Lower leg skin (tissue), 3 donors: ENCODE results near the gene COX7A2.

Experiments
- POLR2A ChIP-seq, 2 donors: fragments of 450-650 bp; IDR thresholded peaks; one replicate each; pipeline ENCODE4 v1.6.1; 2016 to 2017; ENCODE audit warnings: antibody characterized with exemption in 2 of 2, mild to moderate bottlenecking in 1 of 2, moderate library complexity in 1 of 2
- TF ChIP-seq, protein P1 (sequence below), 3 donors: fragments of 450-650 bp; IDR thresholded peaks; one replicate each; pipeline ENCODE4 v1.5.1; 2016; ENCODE audit warnings: antibody characterized with exemption in 3 of 3, mild to moderate bottlenecking in 3 of 3, moderate library complexity in 2 of 3

- TF ChIP-seq POLR2A (IDR thresholded peaks at IDR 0.05) = no peak
- TF ChIP-seq, protein P1, sequence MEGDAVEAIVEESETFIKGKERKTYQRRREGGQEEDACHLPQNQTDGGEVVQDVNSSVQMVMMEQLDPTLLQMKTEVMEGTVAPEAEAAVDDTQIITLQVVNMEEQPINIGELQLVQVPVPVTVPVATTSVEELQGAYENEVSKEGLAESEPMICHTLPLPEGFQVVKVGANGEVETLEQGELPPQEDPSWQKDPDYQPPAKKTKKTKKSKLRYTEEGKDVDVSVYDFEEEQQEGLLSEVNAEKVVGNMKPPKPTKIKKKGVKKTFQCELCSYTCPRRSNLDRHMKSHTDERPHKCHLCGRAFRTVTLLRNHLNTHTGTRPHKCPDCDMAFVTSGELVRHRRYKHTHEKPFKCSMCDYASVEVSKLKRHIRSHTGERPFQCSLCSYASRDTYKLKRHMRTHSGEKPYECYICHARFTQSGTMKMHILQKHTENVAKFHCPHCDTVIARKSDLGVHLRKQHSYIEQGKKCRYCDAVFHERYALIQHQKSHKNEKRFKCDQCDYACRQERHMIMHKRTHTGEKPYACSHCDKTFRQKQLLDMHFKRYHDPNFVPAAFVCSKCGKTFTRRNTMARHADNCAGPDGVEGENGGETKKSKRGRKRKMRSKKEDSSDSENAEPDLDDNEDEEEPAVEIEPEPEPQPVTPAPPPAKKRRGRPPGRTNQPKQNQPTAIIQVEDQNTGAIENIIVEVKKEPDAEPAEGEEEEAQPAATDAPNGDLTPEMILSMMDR (IDR thresholded peaks at IDR 0.05) = no peak
Observed at GRCh38 chr6:75246386-75246785, 2.8 kb upstream of the COX7A2 start.
